Panc1 (cell line): ENCODE measurements around the gene BICDL2.

ENCODE experiments used
- SIN3A ChIP-seq: IDR thresholded peaks from 2 replicates; pipeline ENCODE4 v1.6.1; 2012; ENCODE audit warnings: low read depth, mild to moderate bottlenecking, low read length, moderate library complexity, borderline replicate concordance; ENCODE audit not compliant: insufficient read depth
- TF ChIP-seq, protein P1 (sequence below): fragments of 450-650 bp; IDR thresholded peaks from 2 replicates; pipeline ENCODE4 v1.5.1; 2017; ENCODE audit warnings: mild to moderate bottlenecking
- TF ChIP-seq, protein P2 (sequence below), 2 experiments: IDR thresholded peaks; 2 replicates each; pipeline ENCODE4 v1.6.1; 2011 to 2012; ENCODE audit warnings: low read depth in 2 of 2, control low read depth in 1 of 2, low read length in 1 of 2, mild to moderate bottlenecking in 1 of 2, moderate library complexity in 1 of 2; ENCODE audit not compliant: insufficient read depth in 1 of 2

- TF ChIP-seq, protein P1, sequence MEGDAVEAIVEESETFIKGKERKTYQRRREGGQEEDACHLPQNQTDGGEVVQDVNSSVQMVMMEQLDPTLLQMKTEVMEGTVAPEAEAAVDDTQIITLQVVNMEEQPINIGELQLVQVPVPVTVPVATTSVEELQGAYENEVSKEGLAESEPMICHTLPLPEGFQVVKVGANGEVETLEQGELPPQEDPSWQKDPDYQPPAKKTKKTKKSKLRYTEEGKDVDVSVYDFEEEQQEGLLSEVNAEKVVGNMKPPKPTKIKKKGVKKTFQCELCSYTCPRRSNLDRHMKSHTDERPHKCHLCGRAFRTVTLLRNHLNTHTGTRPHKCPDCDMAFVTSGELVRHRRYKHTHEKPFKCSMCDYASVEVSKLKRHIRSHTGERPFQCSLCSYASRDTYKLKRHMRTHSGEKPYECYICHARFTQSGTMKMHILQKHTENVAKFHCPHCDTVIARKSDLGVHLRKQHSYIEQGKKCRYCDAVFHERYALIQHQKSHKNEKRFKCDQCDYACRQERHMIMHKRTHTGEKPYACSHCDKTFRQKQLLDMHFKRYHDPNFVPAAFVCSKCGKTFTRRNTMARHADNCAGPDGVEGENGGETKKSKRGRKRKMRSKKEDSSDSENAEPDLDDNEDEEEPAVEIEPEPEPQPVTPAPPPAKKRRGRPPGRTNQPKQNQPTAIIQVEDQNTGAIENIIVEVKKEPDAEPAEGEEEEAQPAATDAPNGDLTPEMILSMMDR: no peak
- TF ChIP-seq, protein P2, sequence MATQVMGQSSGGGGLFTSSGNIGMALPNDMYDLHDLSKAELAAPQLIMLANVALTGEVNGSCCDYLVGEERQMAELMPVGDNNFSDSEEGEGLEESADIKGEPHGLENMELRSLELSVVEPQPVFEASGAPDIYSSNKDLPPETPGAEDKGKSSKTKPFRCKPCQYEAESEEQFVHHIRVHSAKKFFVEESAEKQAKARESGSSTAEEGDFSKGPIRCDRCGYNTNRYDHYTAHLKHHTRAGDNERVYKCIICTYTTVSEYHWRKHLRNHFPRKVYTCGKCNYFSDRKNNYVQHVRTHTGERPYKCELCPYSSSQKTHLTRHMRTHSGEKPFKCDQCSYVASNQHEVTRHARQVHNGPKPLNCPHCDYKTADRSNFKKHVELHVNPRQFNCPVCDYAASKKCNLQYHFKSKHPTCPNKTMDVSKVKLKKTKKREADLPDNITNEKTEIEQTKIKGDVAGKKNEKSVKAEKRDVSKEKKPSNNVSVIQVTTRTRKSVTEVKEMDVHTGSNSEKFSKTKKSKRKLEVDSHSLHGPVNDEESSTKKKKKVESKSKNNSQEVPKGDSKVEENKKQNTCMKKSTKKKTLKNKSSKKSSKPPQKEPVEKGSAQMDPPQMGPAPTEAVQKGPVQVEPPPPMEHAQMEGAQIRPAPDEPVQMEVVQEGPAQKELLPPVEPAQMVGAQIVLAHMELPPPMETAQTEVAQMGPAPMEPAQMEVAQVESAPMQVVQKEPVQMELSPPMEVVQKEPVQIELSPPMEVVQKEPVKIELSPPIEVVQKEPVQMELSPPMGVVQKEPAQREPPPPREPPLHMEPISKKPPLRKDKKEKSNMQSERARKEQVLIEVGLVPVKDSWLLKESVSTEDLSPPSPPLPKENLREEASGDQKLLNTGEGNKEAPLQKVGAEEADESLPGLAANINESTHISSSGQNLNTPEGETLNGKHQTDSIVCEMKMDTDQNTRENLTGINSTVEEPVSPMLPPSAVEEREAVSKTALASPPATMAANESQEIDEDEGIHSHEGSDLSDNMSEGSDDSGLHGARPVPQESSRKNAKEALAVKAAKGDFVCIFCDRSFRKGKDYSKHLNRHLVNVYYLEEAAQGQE (IDR thresholded peaks at IDR 0.05; ENCODE audit: insufficient read depth in 1 of 2, low read depth in 2 of 2, low read length in 1 of 2): no peak
- no peak for TF ChIP-seq SIN3A
Measured at GRCh38 chr16:3019594-3020246, 17.0 kb downstream of the BICDL2 start.
